Measurements from ENCODE around the gene SPO11. TPM values are rescaled to one million over a fixed set of nuclear protein-coding genes. Genes with fewer than 3 reads are reported as not detected.

Gene SPO11
- polyA plus RNA-seq, 1 donor from 2014 or later, result not detected

DNA sequence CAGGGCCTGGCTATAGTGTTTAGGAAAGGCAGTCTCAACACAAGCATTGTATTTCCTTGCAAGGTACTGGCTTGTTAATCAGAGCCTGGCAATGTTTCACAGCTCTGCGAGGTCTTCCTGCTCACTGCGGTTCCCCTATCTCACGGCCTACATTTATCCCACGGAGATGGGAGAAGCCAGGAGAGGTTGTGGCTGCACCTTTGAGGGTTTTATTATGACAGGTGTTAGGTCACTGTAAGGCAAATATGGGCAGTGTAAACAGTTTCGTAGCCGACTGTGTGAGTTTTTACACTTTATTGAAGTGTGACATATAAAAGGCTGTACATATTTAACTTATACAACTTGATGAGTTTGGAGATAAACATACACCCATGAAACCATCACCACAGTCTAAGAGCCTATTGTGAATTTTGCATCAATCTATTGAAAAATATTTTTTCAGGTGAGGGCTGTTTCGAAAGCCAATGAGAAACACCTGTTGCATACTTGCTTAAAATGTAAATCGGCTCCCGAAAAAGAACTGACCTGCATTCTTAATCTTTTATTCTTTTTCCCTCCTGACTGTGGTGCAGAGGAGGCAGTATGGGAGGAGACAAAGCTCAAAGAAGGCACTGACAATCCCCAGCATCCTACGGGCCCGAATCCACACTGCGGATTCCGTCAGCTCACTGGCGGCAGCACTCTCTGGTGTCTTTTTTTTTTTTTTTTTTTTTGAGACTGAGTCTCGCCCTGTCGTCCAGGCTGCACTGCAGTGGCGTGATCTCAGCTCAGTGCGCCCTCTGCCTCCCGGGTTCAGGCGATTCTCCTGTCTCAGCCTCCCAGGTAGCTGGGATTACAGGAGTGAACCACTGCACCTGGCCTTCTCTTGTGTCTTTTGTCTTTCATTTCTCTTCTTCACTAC is 54.1 kb downstream of the SPO11 start:
- Histone ChIP-seq H3K4me3 (ENCODE audit: low read length) (no peak overlapping the region), H3K9me3 (ENCODE audit: low read length) (no peaks in the 10 kb centered on the region), H3F3A (ENCODE audit: insufficient read depth, low read length, poor library complexity, severe bottlenecking) (no peaks in the 10 kb centered on the region), H3K79me2 (replicated peaks; ENCODE audit: insufficient read depth, low read length) (no peaks in the 10 kb centered on the region), H3K36me3 (ENCODE audit: insufficient read depth, low read length) (no peaks in the 10 kb centered on the region), H3K4me2 (ENCODE audit: low read length) (no peak overlapping the region), H2AFZ (ENCODE audit: low read depth, low read length) (no peak overlapping the region), H3K9me2 (ENCODE audit: insufficient read depth, low read length) (no peaks in the 10 kb centered on the region), H3K9ac (ENCODE audit: low read length) (no peak overlapping the region), H4K20me1 (ENCODE audit: insufficient read depth) (no peaks in the 10 kb centered on the region), H3K27me3 (ENCODE audit: insufficient read depth, low read depth, low read length) (no peaks in the 10 kb centered on the region), H3K27ac (ENCODE audit: low read length) (no peak overlapping the region)
- TF ChIP-seq EZH2 (IDR thresholded peaks at IDR 0.05; ENCODE audit: borderline replicate concordance, insufficient read depth, low read length, poor library complexity, severe bottlenecking) (no peak), POLR2AphosphoS5 (IDR thresholded peaks at IDR 0.05) (no peak), SMC3 (conservative IDR thresholded peaks at IDR 0.05; ENCODE audit: poor library complexity) (no peak), TAF1 (IDR thresholded peaks at IDR 0.05; ENCODE audit: low read depth) (no peak), REST (IDR thresholded peaks at IDR 0.05; ENCODE audit: borderline replicate concordance) (no peak)
- TF ChIP-seq, protein P1, sequence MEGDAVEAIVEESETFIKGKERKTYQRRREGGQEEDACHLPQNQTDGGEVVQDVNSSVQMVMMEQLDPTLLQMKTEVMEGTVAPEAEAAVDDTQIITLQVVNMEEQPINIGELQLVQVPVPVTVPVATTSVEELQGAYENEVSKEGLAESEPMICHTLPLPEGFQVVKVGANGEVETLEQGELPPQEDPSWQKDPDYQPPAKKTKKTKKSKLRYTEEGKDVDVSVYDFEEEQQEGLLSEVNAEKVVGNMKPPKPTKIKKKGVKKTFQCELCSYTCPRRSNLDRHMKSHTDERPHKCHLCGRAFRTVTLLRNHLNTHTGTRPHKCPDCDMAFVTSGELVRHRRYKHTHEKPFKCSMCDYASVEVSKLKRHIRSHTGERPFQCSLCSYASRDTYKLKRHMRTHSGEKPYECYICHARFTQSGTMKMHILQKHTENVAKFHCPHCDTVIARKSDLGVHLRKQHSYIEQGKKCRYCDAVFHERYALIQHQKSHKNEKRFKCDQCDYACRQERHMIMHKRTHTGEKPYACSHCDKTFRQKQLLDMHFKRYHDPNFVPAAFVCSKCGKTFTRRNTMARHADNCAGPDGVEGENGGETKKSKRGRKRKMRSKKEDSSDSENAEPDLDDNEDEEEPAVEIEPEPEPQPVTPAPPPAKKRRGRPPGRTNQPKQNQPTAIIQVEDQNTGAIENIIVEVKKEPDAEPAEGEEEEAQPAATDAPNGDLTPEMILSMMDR (IDR thresholded peaks at IDR 0.05; ENCODE audit: poor library complexity, severe bottlenecking), result no peak

- H3F3A ChIP-seq (ENCODE audit: insufficient read depth, low read length, poor library complexity, severe bottlenecking), result no peaks in the 10 kb centered on the region
- no peaks in the 10 kb centered on the region for H4K20me1 ChIP-seq (ENCODE audit: insufficient read depth)
- no peak overlapping the region for H3K4me3 ChIP-seq (ENCODE audit: low read length)
- no peaks in the 10 kb centered on the region for H3K36me3 ChIP-seq (ENCODE audit: insufficient read depth, low read length)
- TF ChIP-seq REST (IDR thresholded peaks at IDR 0.05; ENCODE audit: borderline replicate concordance), result no peak
- TF ChIP-seq, protein P1 (IDR thresholded peaks at IDR 0.05; ENCODE audit: poor library complexity, severe bottlenecking), result no peak
- no peak for TF ChIP-seq EZH2 (IDR thresholded peaks at IDR 0.05; ENCODE audit: borderline replicate concordance, insufficient read depth, low read length, poor library complexity, severe bottlenecking)
- TF ChIP-seq MXI1 (conservative IDR thresholded peaks at IDR 0.05; ENCODE audit: poor library complexity, severe bottlenecking), result no peak
- TF ChIP-seq RAD21 (conservative IDR thresholded peaks at IDR 0.05), result no peak
- TF ChIP-seq TAF1 (IDR thresholded peaks at IDR 0.05; ENCODE audit: low read depth), result no peak
- no peak for TF ChIP-seq EP300 (conservative IDR thresholded peaks at IDR 0.05; ENCODE audit: poor library complexity, severe bottlenecking)
- no peak for TF ChIP-seq POLR2AphosphoS5 (IDR thresholded peaks at IDR 0.05)
- TF ChIP-seq SMC3 (conservative IDR thresholded peaks at IDR 0.05; ENCODE audit: poor library complexity), result no peak
- no peak overlapping the region for H3K4me2 ChIP-seq (ENCODE audit: low read length)
- H3K27me3 ChIP-seq (ENCODE audit: insufficient read depth, low read depth, low read length), result peaks cover under 1% of the 10 kb centered on the region
- H2AFZ ChIP-seq (ENCODE audit: low read depth, low read length), result no peak overlapping the region
- H3K9me3 ChIP-seq (ENCODE audit: low read length), result no peaks in the 10 kb centered on the region
- H3K27ac ChIP-seq (ENCODE audit: low read length), result no peak overlapping the region
- no peaks in the 10 kb centered on the region for H3K79me2 ChIP-seq (replicated peaks; ENCODE audit: insufficient read depth, low read length)
- no peaks in the 10 kb centered on the region for H3K9me2 ChIP-seq (ENCODE audit: insufficient read depth, low read length)
- H3K9ac ChIP-seq (ENCODE audit: low read length), result no peak overlapping the region
These were observed 54.9 kb downstream of the SPO11 start for GRCh38 chr20:57384486-57384885.
